ENCODE data around the gene FOXF1. TPM values are rescaled to one million over a fixed set of nuclear protein-coding genes. Genes with fewer than 3 reads are reported as not detected.

The FOXF1 gene
- total RNA-seq, 1 donor from 2014 or later, result 0.33 TPM

GRCh38 chr16:86556576-86556975, 46.2 kb downstream of the FOXF1 start:
- H3K27me3 ChIP-seq (ENCODE audit: low read depth), result peaks cover 45% of the 10 kb centered on the region
- no peak for TF ChIP-seq CTCF (IDR thresholded peaks at IDR 0.05; ENCODE audit: borderline replicate concordance)
- intact Hi-C loops (cut with micrococcal nuclease), result no loop called here
- peaks cover 28% of the 10 kb centered on the region for H3K4me1 ChIP-seq
- H3K4me3 ChIP-seq, result no peak overlapping the region
- peaks cover 6% of the 10 kb centered on the region for H3K36me3 ChIP-seq
- no peaks in the 10 kb centered on the region for H3K9me3 ChIP-seq (replicated peaks)
- H3K27ac ChIP-seq (replicated peaks), result no peak overlapping the region
- no peak for DNase-seq

GRCh38 chr16:86557587-86557986, 47.3 kb downstream of the FOXF1 start:
- Histone ChIP-seq H3K27ac (replicated peaks) (no peak overlapping the region), H3K4me3 (no peak overlapping the region), H3K27me3 (ENCODE audit: low read depth) (peaks cover 55% of the 10 kb centered on the region), H3K9me3 (replicated peaks) (no peaks in the 10 kb centered on the region), H3K4me1 (peaks cover 28% of the 10 kb centered on the region), H3K36me3 (no peaks in the 10 kb centered on the region)
- DNase-seq, result no peak
- intact Hi-C loops (cut with micrococcal nuclease), result no loop called here
- TF ChIP-seq CTCF (IDR thresholded peaks at IDR 0.05; ENCODE audit: borderline replicate concordance), result no peak

GRCh38 chr16:86558355-86559193, 48.2 kb downstream of the FOXF1 start:
- Histone ChIP-seq H3K4me3 (no peak overlapping the region), H3K4me1 (peaks cover 23% of the 10 kb centered on the region), H3K36me3 (no peaks in the 10 kb centered on the region), H3K27me3 (ENCODE audit: low read depth) (peaks cover 65% of the 10 kb centered on the region), H3K9me3 (replicated peaks) (no peaks in the 10 kb centered on the region), H3K27ac (replicated peaks) (no peak overlapping the region)
- intact Hi-C loops (cut with micrococcal nuclease), result no loop called here
- TF ChIP-seq CTCF (IDR thresholded peaks at IDR 0.05; ENCODE audit: borderline replicate concordance), result no peak
- no peak for DNase-seq

- intact Hi-C loops (cut with micrococcal nuclease), result loop anchor here (5.0 kb wide), 2 partner anchors 502 to 717 kb away; no protein-coding TSS in a partner anchor
- H3K27me3 ChIP-seq (ENCODE audit: low read depth), result peaks cover 76% of the 10 kb centered on the region
- no peak for TF ChIP-seq CTCF (IDR thresholded peaks at IDR 0.05; ENCODE audit: borderline replicate concordance)
- peaks cover 18% of the 10 kb centered on the region for H3K4me1 ChIP-seq
- H3K36me3 ChIP-seq, result no peaks in the 10 kb centered on the region
- H3K4me3 ChIP-seq, result no peak overlapping the region
- H3K9me3 ChIP-seq (replicated peaks), result no peaks in the 10 kb centered on the region
- no peak overlapping the region for H3K27ac ChIP-seq (replicated peaks)
- DNase-seq, result no peak
Measured at GRCh38 chr16:86559802-86560305, 49.5 kb downstream of the FOXF1 start.

- H3K9me3 ChIP-seq (replicated peaks), result no peaks in the 10 kb centered on the region
- peaks cover 19% of the 10 kb centered on the region for H3K4me1 ChIP-seq
- no peak overlapping the region for H3K4me3 ChIP-seq
- TF ChIP-seq CTCF (IDR thresholded peaks at IDR 0.05; ENCODE audit: borderline replicate concordance), result no peak
- H3K27me3 ChIP-seq (ENCODE audit: low read depth), result peaks cover 97% of the 10 kb centered on the region
- intact Hi-C loops (cut with micrococcal nuclease), result loop anchor here (5.0 kb wide), 2 partner anchors 500 to 715 kb away; no protein-coding TSS in a partner anchor
- H3K36me3 ChIP-seq, result no peaks in the 10 kb centered on the region
- no peak for DNase-seq
- H3K27ac ChIP-seq (replicated peaks), result no peak overlapping the region
Measured at GRCh38 chr16:86562356-86562755, 52.0 kb downstream of the FOXF1 start.
